Measurements from ENCODE around the gene ABCC5. TPM values are rescaled to one million over a fixed set of nuclear protein-coding genes. Genes with fewer than 3 reads are reported as not detected.

Gene ABCC5
- total RNA-seq, 1 donor from 2014 or later: 18.0 TPM

DNA sequence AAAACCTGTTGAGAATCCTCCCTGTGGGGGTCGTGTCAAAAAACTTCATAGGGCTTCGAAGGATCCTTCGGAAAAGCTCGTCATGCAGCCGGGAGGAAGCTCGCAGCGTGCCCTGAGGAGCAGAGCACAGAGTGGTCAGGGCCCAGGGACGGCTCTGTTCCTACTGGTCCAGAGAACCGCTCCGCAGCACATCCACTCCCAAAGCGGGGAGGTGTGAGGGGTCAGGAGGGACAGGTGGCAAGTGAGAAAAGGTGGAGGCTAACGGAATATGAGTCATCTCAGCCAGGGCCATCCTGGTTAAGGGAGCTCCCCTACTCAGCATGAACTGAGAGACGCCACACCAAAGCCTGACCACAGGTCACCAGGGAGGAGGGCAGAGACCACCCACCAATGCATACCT, 66.2 kb downstream of the ABCC5 start:
- H3K27ac Mint-ChIP-seq: no peak overlapping the region
- no peak overlapping the region for H3K4me3 Mint-ChIP-seq
- no peak for DNase-seq (ENCODE audit: low spot score)
- H3K27me3 Mint-ChIP-seq (ENCODE audit: insufficient read depth): peaks cover 1% of the 10 kb centered on the region
- intact Hi-C loops (cut with micrococcal nuclease): no loop called here
- H3K9me3 Mint-ChIP-seq: no peaks in the 10 kb centered on the region
- H3K4me1 Mint-ChIP-seq (ENCODE audit: low read depth): no peaks in the 10 kb centered on the region
- H3K36me3 Mint-ChIP-seq (ENCODE audit: low read depth): no peaks in the 10 kb centered on the region

DNA sequence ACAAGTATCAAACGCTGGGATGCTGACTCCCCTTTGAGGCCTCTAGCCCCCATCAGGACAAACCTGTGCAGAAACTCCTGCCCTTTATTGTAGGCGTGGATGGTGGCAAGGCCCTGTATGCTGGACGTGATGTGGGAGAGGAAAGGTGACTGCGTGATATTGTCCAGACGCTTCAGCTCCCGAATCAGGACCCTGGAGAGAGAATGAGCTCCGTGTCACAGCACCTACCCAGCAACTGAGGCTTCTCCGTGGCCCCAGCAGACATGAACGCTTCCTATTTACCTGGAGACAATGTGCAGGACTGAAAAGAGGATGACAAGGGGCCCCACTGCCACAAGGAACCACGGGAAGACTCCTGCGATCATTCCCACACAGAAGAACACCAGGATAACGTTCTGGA, 68.0 kb downstream of the ABCC5 start:
- Mint-ChIP-seq H3K27me3 (ENCODE audit: insufficient read depth) (peaks cover 1% of the 10 kb centered on the region), H3K27ac (no peak overlapping the region), H3K4me1 (ENCODE audit: low read depth) (no peaks in the 10 kb centered on the region), H3K9me3 (no peaks in the 10 kb centered on the region), H3K4me3 (no peak overlapping the region), H3K36me3 (ENCODE audit: low read depth) (peaks cover 2% of the 10 kb centered on the region)
- intact Hi-C loops (cut with micrococcal nuclease): no loop called here
- no peak for DNase-seq (ENCODE audit: low spot score)

DNA sequence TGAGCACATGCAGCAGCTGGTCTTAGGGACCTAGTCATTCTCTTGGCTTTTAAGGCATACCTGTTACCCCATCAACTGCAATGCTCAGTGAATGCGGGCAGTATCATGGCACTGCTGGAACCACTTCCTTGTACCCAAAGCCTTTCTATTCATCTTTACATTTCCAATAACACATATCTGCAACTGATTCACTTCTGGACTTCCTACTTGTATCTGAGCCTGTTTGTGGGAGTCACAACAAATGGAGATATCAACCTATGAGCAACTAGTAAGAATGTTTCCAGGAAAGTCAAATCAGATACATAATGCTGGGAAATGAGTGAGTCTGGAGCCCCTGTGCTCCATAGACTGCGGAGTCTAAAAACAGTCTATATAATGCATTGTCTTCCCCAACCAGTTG, 71.6 kb downstream of the ABCC5 start:
- Mint-ChIP-seq H3K27me3 (ENCODE audit: insufficient read depth) (no peaks in the 10 kb centered on the region), H3K27ac (no peak overlapping the region), H3K4me3 (no peak overlapping the region), H3K4me1 (ENCODE audit: low read depth) (no peaks in the 10 kb centered on the region), H3K9me3 (no peaks in the 10 kb centered on the region), H3K36me3 (ENCODE audit: low read depth) (peaks cover 2% of the 10 kb centered on the region)
- intact Hi-C loops (cut with micrococcal nuclease): no loop called here
- DNase-seq (ENCODE audit: low spot score): no peak

DNA sequence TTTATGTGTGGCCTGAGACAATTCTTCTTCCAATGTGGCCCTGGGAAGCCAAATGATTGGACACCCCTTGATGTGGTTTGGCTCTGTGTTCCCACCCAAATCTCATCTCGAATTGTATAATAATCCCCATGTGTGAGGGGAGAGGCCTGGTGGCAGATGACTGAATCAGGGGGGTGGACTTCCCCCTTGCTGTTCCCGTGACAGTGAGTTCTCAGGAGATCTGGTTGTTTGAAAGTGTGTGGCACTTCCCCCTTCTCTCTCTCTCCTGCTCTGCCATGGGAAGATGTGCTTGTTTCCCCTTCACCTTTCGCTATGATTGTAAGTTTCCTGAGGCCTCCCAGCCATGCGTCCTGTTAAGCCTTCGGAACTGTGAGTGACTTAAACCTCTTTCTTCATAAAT, 72.9 kb downstream of the ABCC5 start:
- no peak overlapping the region for H3K4me3 Mint-ChIP-seq
- H3K9me3 Mint-ChIP-seq: no peaks in the 10 kb centered on the region
- no peak overlapping the region for H3K27ac Mint-ChIP-seq
- DNase-seq (ENCODE audit: low spot score): no peak
- no peaks in the 10 kb centered on the region for H3K27me3 Mint-ChIP-seq (ENCODE audit: insufficient read depth)
- H3K36me3 Mint-ChIP-seq (ENCODE audit: low read depth): peaks cover 2% of the 10 kb centered on the region
- no peaks in the 10 kb centered on the region for H3K4me1 Mint-ChIP-seq (ENCODE audit: low read depth)
- intact Hi-C loops (cut with micrococcal nuclease): no loop called here

DNA sequence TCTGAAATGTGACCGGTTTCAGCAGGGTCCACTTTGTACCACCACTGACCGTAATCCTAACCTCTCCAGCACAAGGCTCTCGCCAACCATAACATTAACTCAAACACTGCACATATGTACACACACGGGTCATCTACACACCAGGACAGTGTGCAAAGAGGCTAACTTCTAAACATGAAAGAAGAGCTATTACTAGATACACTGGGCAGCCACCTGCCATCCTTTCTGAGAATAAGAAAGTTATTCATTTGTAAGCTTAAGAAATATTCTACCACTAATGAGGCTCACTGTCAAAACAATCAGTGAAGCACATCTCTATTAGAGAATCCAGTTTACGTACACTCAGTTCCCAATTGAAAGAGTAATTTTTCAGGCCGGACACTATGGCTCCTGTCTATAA, 73.9 kb downstream of the ABCC5 start:
- no peaks in the 10 kb centered on the region for H3K9me3 Mint-ChIP-seq
- H3K27me3 Mint-ChIP-seq (ENCODE audit: insufficient read depth): no peaks in the 10 kb centered on the region
- peaks cover 2% of the 10 kb centered on the region for H3K36me3 Mint-ChIP-seq (ENCODE audit: low read depth)
- H3K4me3 Mint-ChIP-seq: no peak overlapping the region
- no peak for DNase-seq (ENCODE audit: low spot score)
- no peak overlapping the region for H3K27ac Mint-ChIP-seq
- no peaks in the 10 kb centered on the region for H3K4me1 Mint-ChIP-seq (ENCODE audit: low read depth)
- intact Hi-C loops (cut with micrococcal nuclease): no loop called here

DNA sequence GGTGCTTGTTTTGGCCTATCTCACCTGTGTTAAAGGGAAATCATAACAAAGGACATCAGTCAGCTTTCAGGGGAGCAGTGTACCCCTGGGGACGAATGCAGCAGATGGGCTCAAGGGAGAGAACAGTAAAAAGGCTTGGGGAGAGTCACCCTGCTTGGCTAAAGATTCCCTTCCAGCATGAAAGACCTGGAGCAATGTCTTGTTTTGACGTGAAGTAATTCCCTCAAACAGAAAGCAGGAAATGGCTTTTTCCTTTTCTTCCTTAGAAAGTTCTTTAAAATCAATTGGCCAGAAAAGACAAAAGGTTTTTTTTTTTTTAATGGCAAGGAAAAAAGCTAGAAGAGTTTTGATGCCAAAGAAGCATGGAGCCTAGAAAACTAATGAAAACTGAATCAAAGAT, 76.5 kb downstream of the ABCC5 start:
- intact Hi-C loops (cut with micrococcal nuclease): no loop called here
- H3K4me3 Mint-ChIP-seq: no peak overlapping the region
- H3K27ac Mint-ChIP-seq: no peak overlapping the region
- H3K27me3 Mint-ChIP-seq (ENCODE audit: insufficient read depth): no peaks in the 10 kb centered on the region
- no peak for DNase-seq (ENCODE audit: low spot score)
- H3K9me3 Mint-ChIP-seq: no peaks in the 10 kb centered on the region
- H3K36me3 Mint-ChIP-seq (ENCODE audit: low read depth): peaks cover 2% of the 10 kb centered on the region
- no peaks in the 10 kb centered on the region for H3K4me1 Mint-ChIP-seq (ENCODE audit: low read depth)

DNA sequence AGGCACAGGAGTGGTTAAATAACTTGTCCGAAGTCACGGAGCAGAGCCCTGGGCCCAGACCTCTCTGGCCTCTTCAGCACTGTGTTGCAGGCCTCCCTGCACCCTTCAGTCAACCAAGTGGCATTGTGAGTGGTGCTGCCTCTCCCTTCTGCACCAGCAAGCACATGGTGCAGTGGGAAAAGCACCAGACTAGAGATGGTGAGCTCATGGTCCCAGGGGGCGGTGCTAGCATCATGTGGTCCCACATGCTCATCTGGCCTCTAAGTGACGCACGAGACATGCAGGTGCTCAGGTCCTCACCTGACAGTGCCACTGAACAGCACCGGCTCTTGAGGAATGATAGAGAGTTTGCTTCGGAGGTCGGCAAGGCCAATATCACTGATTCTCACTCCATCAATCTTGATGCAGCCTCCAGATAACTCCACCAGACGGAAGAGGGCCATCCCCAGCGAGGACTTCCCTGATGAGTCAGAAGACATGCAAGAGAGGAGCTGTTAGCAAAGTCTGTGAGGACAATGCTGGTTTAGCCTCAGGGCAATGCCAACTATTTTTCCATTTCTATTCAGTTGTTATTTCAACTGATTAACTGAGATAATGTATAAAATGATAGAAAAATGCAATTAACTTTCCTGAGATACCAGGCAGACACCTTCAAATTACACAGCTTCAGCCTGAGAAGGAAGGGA, 79.9 kb downstream of the ABCC5 start:
- intact Hi-C loops (cut with micrococcal nuclease): no loop called here
- no peak for DNase-seq (ENCODE audit: low spot score)
- no peaks in the 10 kb centered on the region for H3K9me3 Mint-ChIP-seq
- no peaks in the 10 kb centered on the region for H3K4me1 Mint-ChIP-seq (ENCODE audit: low read depth)
- no peaks in the 10 kb centered on the region for H3K27me3 Mint-ChIP-seq (ENCODE audit: insufficient read depth)
- H3K36me3 Mint-ChIP-seq (ENCODE audit: low read depth): peaks cover 4% of the 10 kb centered on the region
- H3K27ac Mint-ChIP-seq: no peak overlapping the region
- H3K4me3 Mint-ChIP-seq: no peak overlapping the region

DNA sequence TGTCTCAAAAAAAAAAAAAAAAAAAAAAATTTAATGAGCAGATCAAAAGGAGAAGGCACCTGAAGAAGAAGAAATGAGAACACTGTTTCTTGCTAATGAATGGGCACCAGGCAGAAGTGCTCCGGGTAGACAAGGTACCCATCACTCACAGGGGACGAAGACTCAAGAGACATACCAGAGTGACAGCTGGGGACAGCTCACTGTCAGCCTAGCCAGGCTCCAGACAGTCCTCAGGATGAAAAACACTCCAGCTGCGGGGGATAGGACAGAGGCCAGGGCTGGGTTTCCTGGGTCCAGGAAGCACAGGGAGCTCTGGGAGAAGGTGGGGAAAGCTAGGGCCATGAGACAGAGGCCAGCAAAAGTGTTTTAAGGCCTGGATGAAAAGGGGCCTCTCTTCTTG, 84.5 kb downstream of the ABCC5 start:
- no peaks in the 10 kb centered on the region for H3K4me1 Mint-ChIP-seq (ENCODE audit: low read depth)
- intact Hi-C loops (cut with micrococcal nuclease): no loop called here
- H3K27me3 Mint-ChIP-seq (ENCODE audit: insufficient read depth): no peaks in the 10 kb centered on the region
- peaks cover 6% of the 10 kb centered on the region for H3K36me3 Mint-ChIP-seq (ENCODE audit: low read depth)
- no peak overlapping the region for H3K27ac Mint-ChIP-seq
- H3K4me3 Mint-ChIP-seq: no peak overlapping the region
- H3K9me3 Mint-ChIP-seq: no peaks in the 10 kb centered on the region
- no peak for DNase-seq (ENCODE audit: low spot score)

DNA sequence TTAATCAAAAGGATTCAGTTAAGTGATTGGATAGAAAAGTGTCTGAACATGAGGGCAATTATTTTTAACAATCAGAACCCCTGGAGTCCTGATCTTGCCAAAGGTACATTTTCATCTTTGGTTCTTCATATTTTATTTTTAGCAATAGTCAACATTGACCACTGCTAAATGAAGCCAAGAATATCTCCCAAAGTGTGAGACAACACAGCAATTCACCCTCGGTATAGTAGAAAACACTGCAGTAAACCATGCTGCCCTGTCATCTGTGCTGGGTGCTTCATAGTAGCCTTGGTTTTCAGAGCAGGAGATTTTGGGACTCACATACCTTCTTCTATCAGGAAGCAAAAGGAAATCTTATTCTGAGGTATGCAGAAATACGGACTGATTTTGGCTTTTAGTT, 85.8 kb downstream of the ABCC5 start:
- H3K4me1 Mint-ChIP-seq (ENCODE audit: low read depth): no peaks in the 10 kb centered on the region
- H3K36me3 Mint-ChIP-seq (ENCODE audit: low read depth): peaks cover 6% of the 10 kb centered on the region
- H3K27ac Mint-ChIP-seq: no peak overlapping the region
- intact Hi-C loops (cut with micrococcal nuclease): no loop called here
- H3K9me3 Mint-ChIP-seq: no peaks in the 10 kb centered on the region
- no peak for DNase-seq (ENCODE audit: low spot score)
- H3K27me3 Mint-ChIP-seq (ENCODE audit: insufficient read depth): no peaks in the 10 kb centered on the region
- no peak overlapping the region for H3K4me3 Mint-ChIP-seq

DNA sequence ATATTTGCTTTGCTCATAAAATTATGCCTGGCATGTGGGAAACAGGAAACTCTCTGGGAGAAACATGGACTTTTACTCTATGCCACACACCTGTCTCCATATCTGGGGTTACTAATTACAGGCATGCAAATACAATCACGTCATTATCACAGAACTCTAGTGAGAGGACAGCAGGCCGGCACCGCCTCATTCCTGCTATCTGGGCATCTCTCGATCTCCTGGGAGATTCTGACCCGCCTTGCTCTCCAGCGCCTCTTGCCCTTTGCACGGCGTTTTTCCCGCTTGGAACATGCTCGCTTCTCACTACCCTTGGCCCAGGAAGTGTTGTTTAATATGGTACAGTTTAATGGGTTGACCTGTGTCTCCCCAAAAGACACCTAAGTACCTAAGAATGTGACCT, 87.6 kb downstream of the ABCC5 start:
- H3K27ac Mint-ChIP-seq: no peak overlapping the region
- intact Hi-C loops (cut with micrococcal nuclease): no loop called here
- no peaks in the 10 kb centered on the region for H3K27me3 Mint-ChIP-seq (ENCODE audit: insufficient read depth)
- H3K4me3 Mint-ChIP-seq: no peak overlapping the region
- no peaks in the 10 kb centered on the region for H3K4me1 Mint-ChIP-seq (ENCODE audit: low read depth)
- no peak for DNase-seq (ENCODE audit: low spot score)
- no peaks in the 10 kb centered on the region for H3K9me3 Mint-ChIP-seq
- peaks cover 2% of the 10 kb centered on the region for H3K36me3 Mint-ChIP-seq (ENCODE audit: low read depth)

DNA sequence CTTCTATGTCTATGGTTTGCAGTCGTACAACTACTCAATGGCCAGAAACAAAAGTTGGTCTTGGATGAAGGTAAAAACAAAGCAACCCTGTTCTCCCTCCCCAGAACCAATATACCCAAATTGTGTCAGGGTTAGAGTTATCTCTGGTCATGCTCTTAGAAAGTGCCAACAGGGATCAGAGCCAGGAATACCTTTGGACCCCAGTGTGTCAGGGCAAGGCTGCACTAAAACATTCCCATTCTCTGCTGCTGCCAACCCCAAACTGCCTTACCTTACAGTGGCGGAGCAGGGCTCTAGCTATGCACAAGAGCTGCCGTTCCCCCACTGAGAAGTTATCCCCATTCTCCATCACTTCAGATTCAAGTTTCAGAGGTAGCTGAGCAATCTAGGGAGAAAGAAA, 90.6 kb downstream of the ABCC5 start:
- no peaks in the 10 kb centered on the region for H3K9me3 Mint-ChIP-seq
- intact Hi-C loops (cut with micrococcal nuclease): no loop called here
- no peak for DNase-seq (ENCODE audit: low spot score)

DNA sequence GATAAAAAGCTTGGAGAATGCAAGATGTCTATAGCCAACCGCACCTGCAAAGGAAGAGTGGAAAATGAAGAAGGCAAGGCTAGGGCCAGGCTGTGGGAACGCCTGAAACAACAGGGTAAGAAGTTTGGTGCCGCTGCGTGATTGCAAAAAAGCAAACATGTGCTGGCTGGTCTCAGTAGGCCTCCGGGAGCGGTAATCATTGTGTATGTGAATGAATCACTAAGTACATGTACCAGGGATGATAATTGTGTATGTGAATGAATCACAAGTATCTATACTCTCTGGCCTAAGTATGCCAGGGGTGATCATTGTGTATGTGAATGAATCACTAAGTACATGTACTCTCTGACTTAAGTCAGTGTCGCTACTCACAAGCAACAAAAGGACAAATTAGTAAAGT, 92.7 kb downstream of the ABCC5 start:
- no peak overlapping the region for H3K27ac Mint-ChIP-seq
- intact Hi-C loops (cut with micrococcal nuclease): no loop called here
- peaks cover 5% of the 10 kb centered on the region for H3K36me3 Mint-ChIP-seq (ENCODE audit: low read depth)
- H3K4me1 Mint-ChIP-seq (ENCODE audit: low read depth): no peaks in the 10 kb centered on the region
- no peak for DNase-seq (ENCODE audit: low spot score)
- no peaks in the 10 kb centered on the region for H3K9me3 Mint-ChIP-seq
- no peak overlapping the region for H3K4me3 Mint-ChIP-seq
- H3K27me3 Mint-ChIP-seq (ENCODE audit: insufficient read depth): no peaks in the 10 kb centered on the region

More for the DNA sequence above, 90.6 kb downstream of the ABCC5 start:
- Mint-ChIP-seq H3K27me3 (ENCODE audit: insufficient read depth) (no peaks in the 10 kb centered on the region), H3K27ac (no peak overlapping the region), H3K36me3 (ENCODE audit: low read depth) (peaks cover 6% of the 10 kb centered on the region), H3K4me1 (ENCODE audit: low read depth) (no peaks in the 10 kb centered on the region), H3K4me3 (no peak overlapping the region)

DNA sequence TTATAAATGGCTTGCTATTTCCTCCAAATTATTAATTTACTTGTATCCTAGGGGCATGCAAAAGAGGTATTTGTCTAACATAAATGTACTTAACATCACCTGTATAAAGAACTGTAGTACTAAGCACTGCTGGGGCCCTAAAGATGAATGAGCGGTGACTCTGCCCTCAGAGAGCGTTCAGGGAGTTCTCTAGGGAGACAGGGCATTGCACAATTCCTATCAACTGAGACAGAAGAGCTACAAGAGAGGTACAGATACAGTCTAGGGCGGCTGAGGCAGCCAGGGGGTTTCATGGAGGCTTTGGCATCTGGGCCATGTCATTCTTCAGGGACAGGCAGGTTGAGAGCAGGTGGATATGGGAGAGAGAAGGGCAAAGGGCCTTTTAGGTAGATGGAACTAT, 93.1 kb downstream of the ABCC5 start:
- intact Hi-C loops (cut with micrococcal nuclease): no loop called here
- Mint-ChIP-seq H3K27ac (no peak overlapping the region), H3K4me1 (ENCODE audit: low read depth) (no peaks in the 10 kb centered on the region), H3K4me3 (no peak overlapping the region), H3K36me3 (ENCODE audit: low read depth) (peaks cover 5% of the 10 kb centered on the region), H3K27me3 (ENCODE audit: insufficient read depth) (no peaks in the 10 kb centered on the region), H3K9me3 (no peaks in the 10 kb centered on the region)
- DNase-seq (ENCODE audit: low spot score): no peak

DNA sequence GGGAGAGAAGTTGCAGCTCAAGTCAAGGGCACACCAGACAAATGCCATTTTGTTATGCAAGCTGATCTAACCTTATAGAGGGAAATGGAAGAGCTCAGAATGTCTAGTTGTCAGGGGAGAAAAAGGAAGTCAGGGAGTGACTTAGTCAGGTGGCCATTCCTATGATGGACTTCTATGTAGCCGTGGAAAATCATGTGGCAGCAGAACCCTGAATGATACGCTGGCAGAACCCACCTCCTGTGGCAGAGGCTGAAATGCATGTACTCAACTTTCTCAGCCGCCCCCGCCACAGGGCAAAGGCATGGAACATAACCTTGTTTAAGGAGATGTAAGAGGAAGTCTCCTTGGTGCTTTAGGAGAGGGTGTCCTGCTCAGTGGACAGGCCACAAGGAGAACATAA, 95.3 kb downstream of the ABCC5 start:
- no peak overlapping the region for H3K27ac Mint-ChIP-seq

More for the DNA sequence above, 95.3 kb downstream of the ABCC5 start:
- peaks cover 5% of the 10 kb centered on the region for H3K36me3 Mint-ChIP-seq (ENCODE audit: low read depth)
- H3K4me1 Mint-ChIP-seq (ENCODE audit: low read depth): no peaks in the 10 kb centered on the region
- no peak overlapping the region for H3K4me3 Mint-ChIP-seq
- intact Hi-C loops (cut with micrococcal nuclease): no loop called here
- no peaks in the 10 kb centered on the region for H3K9me3 Mint-ChIP-seq
- DNase-seq (ENCODE audit: low spot score): no peak
- no peaks in the 10 kb centered on the region for H3K27me3 Mint-ChIP-seq (ENCODE audit: insufficient read depth)
